Left lung (tissue), 10 donors: Measurements from ENCODE around the gene NUP50. TPM values are rescaled to one million over a fixed set of nuclear protein-coding genes. Genes with fewer than 3 reads are reported as not detected.

Source experiments
- ATAC-seq: fragments of 200-7000 bp; cut with Tn5 transposase; one replicate; pipeline ENCODE4 v1.9.1; 2020; ENCODE audit warnings: moderate library complexity
- DNase-seq, 4 donors: peaks; one replicate each; pipeline ENCODE4 v3.0.0-alpha.2; 2013 to 2020
- H3K27ac ChIP-seq, 2 donors: fragments of 200-600 bp; sonication (generic) in 1 of 2; one replicate each; pipeline versions ENCODE4 v1.5.0 to v1.8.0; 2020 to 2021
- H3K27me3 ChIP-seq, 2 donors: fragments of 200-600 bp; sonication (generic) in 1 of 2; one replicate each; pipeline versions ENCODE4 v1.5.0 to v1.8.0; 2020 to 2021
- H3K36me3 ChIP-seq, 2 donors: fragments of 200-600 bp; sonication (generic) in 1 of 2; one replicate each; pipeline versions ENCODE4 v1.5.0 to v1.8.0; 2020 to 2021
- H3K4me1 ChIP-seq, 2 donors: fragments of 200-600 bp; one replicate each; pipeline ENCODE4 v1.8.0; 2021
- H3K4me3 ChIP-seq, 2 donors: fragments of 200-600 bp; sonication (generic) in 1 of 2; one replicate each; pipeline versions ENCODE4 v1.5.0 to v1.8.0; 2020 to 2021; ENCODE audit warnings: mild to moderate bottlenecking in 1 of 2
- H3K9me3 ChIP-seq, 2 donors: fragments of 200-600 bp; sonication (generic) in 1 of 2; one replicate each; pipeline versions ENCODE4 v1.5.0 to v1.8.0; 2020 to 2021
- CTCF ChIP-seq, 2 donors: fragments of 200-600 bp; sonication (generic) in 1 of 2; IDR thresholded peaks; one replicate each; pipeline versions ENCODE4 v1.5.0 to v1.8.0; 2021; ENCODE audit warnings: antibody characterized with exemption in 2 of 2
- intact Hi-C, 2 donors: fragments of 100-400 bp; cut with DNase I; formaldehyde crosslinking; loops; one replicate each; pipeline versions ENCODE4 v1.11.2 to v1.14.2; 2022
- polyA plus RNA-seq, 6 donors: library from polyadenylated mRNA; unstranded; fragments of 120-200 nt; gene quantifications; one replicate each; pipeline ENCODE4 v1.2.1, GENCODE V29; 2013; ENCODE audit not compliant: insufficient read length in 6 of 6
- total RNA-seq, 2 donors: library from RNA; stranded (reverse); fragmentation: NEBNext Ultra II Directional; extraction: Animal tissue kit (Norgen Biotek cat#: 25700); gene quantifications; one replicate each; pipeline ENCODE4 v1.2.1, GENCODE V29; 2021
- donor health status: DM: no; HTN: yes; CAD: no.
- donor health status: DM: no; HTN: no; CAD: no.

The NUP50 gene
- total and polyA plus RNA-seq, 8 donors = 47.4 to 70.0 (median 52.9) TPM

- H3K27me3 ChIP-seq = no peaks in the 10 kb centered on the region
- no peaks in the 10 kb centered on the region for H3K36me3 ChIP-seq
- H3K27ac ChIP-seq = no peak overlapping the region
- H3K9me3 ChIP-seq = no peaks in the 10 kb centered on the region
- intact Hi-C loops = no loop called here
- no peaks in the 10 kb centered on the region for H3K4me1 ChIP-seq
- DNase-seq (no peak), ATAC-seq (no peak)
- TF ChIP-seq CTCF (IDR thresholded peaks at IDR 0.05) = no peak
- H3K4me3 ChIP-seq = no peak overlapping the region
These were observed 14.1 kb upstream of the NUP50 start for GRCh38 chr22:45149671-45150070.

- ATAC-seq (no peak), DNase-seq (no peak)
- H3K27ac ChIP-seq = no peak overlapping the region
- intact Hi-C loops = no loop called here
- no peak overlapping the region for H3K4me3 ChIP-seq
- H3K27me3 ChIP-seq = no peaks in the 10 kb centered on the region
- no peaks in the 10 kb centered on the region for H3K9me3 ChIP-seq
- no peak for TF ChIP-seq CTCF (IDR thresholded peaks at IDR 0.05)
- H3K4me1 ChIP-seq = no peaks in the 10 kb centered on the region
- no peaks in the 10 kb centered on the region for H3K36me3 ChIP-seq
These were observed 13.6 kb upstream of the NUP50 start for GRCh38 chr22:45150139-45150538.

GRCh38 chr22:45151503-45151902, 12.2 kb upstream of the NUP50 start:
- H3K27me3 ChIP-seq = no peaks in the 10 kb centered on the region
- H3K9me3 ChIP-seq = no peaks in the 10 kb centered on the region
- intact Hi-C loops = no loop called here
- no peak overlapping the region for H3K27ac ChIP-seq
- H3K4me1 ChIP-seq = no peaks in the 10 kb centered on the region
- ATAC-seq (no peak), DNase-seq (no peak)
- no peak overlapping the region for H3K4me3 ChIP-seq
- TF ChIP-seq CTCF (IDR thresholded peaks at IDR 0.05) = no peak
- H3K36me3 ChIP-seq = peaks cover 0 to 3% of the 10 kb centered on the region in 2 donors

- TF ChIP-seq CTCF (IDR thresholded peaks at IDR 0.05) = no peak
- intact Hi-C loops = no loop called here
- H3K27me3 ChIP-seq = no peaks in the 10 kb centered on the region
- H3K4me1 ChIP-seq = peaks cover 3 to 18% of the 10 kb centered on the region in 2 donors
- H3K27ac ChIP-seq = no peak overlapping the region
- DNase-seq (no peak), ATAC-seq (no peak)
- H3K4me3 ChIP-seq = no peak overlapping the region
- H3K9me3 ChIP-seq = no peaks in the 10 kb centered on the region
- H3K36me3 ChIP-seq = peaks cover 0 to 16% of the 10 kb centered on the region in 2 donors
These were observed 9.3 kb upstream of the NUP50 start for GRCh38 chr22:45154383-45154782.

GRCh38 chr22:45155050-45155840, 8.5 kb upstream of the NUP50 start:
- Histone ChIP-seq H3K9me3 (no peaks in the 10 kb centered on the region), H3K27me3 (no peaks in the 10 kb centered on the region), H3K4me3 (no peak overlapping the region), H3K36me3 (peaks cover 0 to 16% of the 10 kb centered on the region in 2 donors), H3K27ac (no peak overlapping the region), H3K4me1 (peaks cover 10 to 26% of the 10 kb centered on the region in 2 donors)
- DNase-seq (no peak), ATAC-seq (no peak)
- intact Hi-C loops = no loop called here
- no peak for TF ChIP-seq CTCF (IDR thresholded peaks at IDR 0.05)
